H1 (cell line): ENCODE data around the gene SLC15A4. TPM values are rescaled to one million over a fixed set of nuclear protein-coding genes. Genes with fewer than 3 reads are reported as not detected.

Source experiments
- CTCF ChIA-PET: fragments of 300-600 bp; sonication (Branson Sonifier 250); formaldehyde crosslinking; loops from one replicate; lab custom pipeline; 2021; ENCODE audit not compliant: partially characterized antibody; lab: Charles Lee
- POLR2A ChIA-PET: fragments of 300-600 bp; sonication (Branson Sonifier 250); formaldehyde crosslinking; loops from one replicate; lab custom pipeline; 2021; ENCODE audit warnings: inconsistent platforms; ENCODE audit not compliant: partially characterized antibody; lab: Charles Lee
- DNase-seq, 2 experiments: peaks; one replicate each; pipeline versions ENCODE4 v3.0.0 to v3.0.0-alpha.2; 2010 to 2022; ENCODE audit warnings: low spot score in 2 of 2, low read depth in 1 of 2, mixed read lengths in 1 of 2
- FAIRE-seq: peaks from 2 replicates; lab custom pipeline; 2011; peaks lifted over from hg19 to GRCh38; lab: Jason Lieb, UNC
- H2AFZ ChIP-seq: 2 replicates; pipeline ENCODE4 v1.8.1; 2012; ENCODE audit warnings: low read length, inconsistent platforms
- H2AK5ac ChIP-seq: 2 replicates; pipeline ENCODE4 v1.6.1; 2013; ENCODE audit warnings: low read depth, low read length
- H2BK120ac ChIP-seq: replicated peaks from 2 replicates; pipeline ENCODE3; 2013; ENCODE audit warnings: low read depth, low read length, inconsistent platforms
- H2BK12ac ChIP-seq: 2 replicates; pipeline ENCODE4 v1.6.1; 2013; ENCODE audit warnings: low read depth, low read length
- H2BK15ac ChIP-seq: 2 replicates; pipeline ENCODE4 v1.6.1; 2013; ENCODE audit warnings: low read length
- H2BK20ac ChIP-seq: 2 replicates; pipeline ENCODE4 v1.6.1; 2013; ENCODE audit warnings: low read length
- H2BK5ac ChIP-seq: 2 replicates; pipeline ENCODE4 v1.6.1; 2013; ENCODE audit warnings: low read depth, low read length
- H3K14ac ChIP-seq: 2 replicates; pipeline ENCODE4 v1.6.1; 2013; ENCODE audit warnings: inconsistent platforms; ENCODE audit not compliant: insufficient read length
- H3K18ac ChIP-seq: 2 replicates; pipeline ENCODE4 v1.6.1; 2013; ENCODE audit warnings: low read length; ENCODE audit errors: extremely low read depth
- H3K23ac ChIP-seq: 2 replicates; pipeline ENCODE4 v1.6.1; 2013; ENCODE audit warnings: inconsistent platforms; ENCODE audit not compliant: insufficient read length
- H3K23me2 ChIP-seq: 2 replicates; pipeline ENCODE4 v1.6.1; 2013; ENCODE audit warnings: low read depth, low read length
- H3K27ac ChIP-seq: 2 replicates; pipeline ENCODE4 v1.6.1; 2011; ENCODE audit warnings: low read depth, low read length, inconsistent platforms
- H3K27me3 ChIP-seq, 4 experiments: replicated peaks in 1 of 4; 1 replicate in 1 of 4; 2 replicates in 3 of 4; pipeline versions ENCODE4 v1.6.1 to v1.8.1; 2011 to 2013; ENCODE audit warnings: low read length in 3 of 4, mild to moderate bottlenecking in 3 of 4, inconsistent platforms in 2 of 4, mixed read lengths in 2 of 4, moderate library complexity in 1 of 4; ENCODE audit not compliant: control insufficient read depth in 3 of 4, insufficient read depth in 3 of 4; ENCODE audit errors: extremely low read depth in 1 of 4
- H3K36me3 ChIP-seq, 4 experiments: 2 replicates each; pipeline versions ENCODE4 v1.6.1 to v1.8.1; 2011 to 2013; ENCODE audit warnings: mild to moderate bottlenecking in 4 of 4, low read length in 3 of 4, moderate library complexity in 2 of 4, control low read depth in 1 of 4, inconsistent platforms in 1 of 4; ENCODE audit not compliant: insufficient read depth in 4 of 4, control insufficient read depth in 2 of 4
- H3K4ac ChIP-seq: replicated peaks from 2 replicates; pipeline ENCODE3; 2013; ENCODE audit warnings: low read length, low read depth, mixed read lengths, inconsistent platforms; ENCODE audit not compliant: insufficient read length
- H3K4me1 ChIP-seq, 4 experiments: replicated peaks in 1 of 4; 1 replicate in 1 of 4; 2 replicates in 3 of 4; pipeline versions ENCODE4 v1.6.1 to v1.8.1; 2011 to 2013; ENCODE audit warnings: low read length in 3 of 4, inconsistent platforms in 2 of 4, mixed read lengths in 1 of 4; ENCODE audit not compliant: insufficient read depth in 4 of 4, control insufficient read depth in 3 of 4
- H3K4me2 ChIP-seq, 2 experiments: 2 replicates each; pipeline versions ENCODE4 v1.6.1 to v1.8.1; 2011 to 2013; ENCODE audit warnings: low read depth in 2 of 2, low read length in 2 of 2, control low read depth in 1 of 2, inconsistent platforms in 1 of 2, mild to moderate bottlenecking in 1 of 2; ENCODE audit not compliant: insufficient read depth in 1 of 2
- H3K4me3 ChIP-seq, 4 experiments: fragments of 200-600, 300-600 bp in 1 of 4; sonication (generic), shearing (Covaris generic), sonication (Bioruptor Twin) in 1 of 4; 2 replicates each; pipeline versions ENCODE4 v1.5.1 to v1.8.1; 2011 to 2016; ENCODE audit warnings: low read length in 4 of 4, low read depth in 3 of 4, control low read depth in 2 of 4, inconsistent platforms in 2 of 4, mild to moderate bottlenecking in 2 of 4, mixed read lengths in 1 of 4, moderate library complexity in 1 of 4; ENCODE audit not compliant: insufficient read depth in 2 of 4; ENCODE audit errors: extremely low read depth in 1 of 4
- H3K56ac ChIP-seq: replicated peaks from 2 replicates; pipeline ENCODE3; 2013; ENCODE audit warnings: low read depth, mild to moderate bottlenecking, mixed read lengths, low read length, inconsistent platforms; ENCODE audit not compliant: insufficient read length
- H3K79me1 ChIP-seq: 2 replicates; pipeline ENCODE4 v1.6.1; 2013; ENCODE audit warnings: low read depth, low read length, control low read depth
- H3K79me2 ChIP-seq, 2 experiments: 2 replicates each; pipeline versions ENCODE4 v1.6.1 to v1.8.1; 2012 to 2013; ENCODE audit warnings: low read length in 2 of 2, mild to moderate bottlenecking in 2 of 2, inconsistent platforms in 1 of 2; ENCODE audit not compliant: insufficient read depth in 2 of 2, control insufficient read depth in 1 of 2
- H3K9ac ChIP-seq, 4 experiments: replicated peaks in 1 of 4; 1 replicate in 1 of 4; 2 replicates in 3 of 4; pipeline versions ENCODE4 v1.6.1 to v1.8.1; 2011 to 2013; ENCODE audit warnings: low read depth in 3 of 4, low read length in 3 of 4, control low read depth in 2 of 4, mild to moderate bottlenecking in 2 of 4, moderate library complexity in 2 of 4, inconsistent platforms in 1 of 4; ENCODE audit errors: extremely low read depth in 1 of 4
- H3K9me3 ChIP-seq, 2 experiments: 2 replicates each; pipeline versions ENCODE4 v1.6.1 to v1.8.1; 2012 to 2013; ENCODE audit warnings: mild to moderate bottlenecking in 2 of 2, moderate library complexity in 2 of 2, control low read depth in 1 of 2, inconsistent platforms in 1 of 2, low read depth in 1 of 2, low read length in 1 of 2, mixed read lengths in 1 of 2; ENCODE audit not compliant: insufficient read depth in 2 of 2
- H4K20me1 ChIP-seq, 2 experiments: replicated peaks in 1 of 2; 2 replicates each; pipeline versions ENCODE3 to v1.8.1; 2011 to 2013; ENCODE audit warnings: inconsistent platforms in 2 of 2, low read length in 2 of 2, mild to moderate bottlenecking in 1 of 2; ENCODE audit not compliant: insufficient read depth in 2 of 2, control insufficient read depth in 1 of 2
- H4K5ac ChIP-seq: 2 replicates; pipeline ENCODE4 v1.6.1; 2013; ENCODE audit warnings: low read length, low read depth, mixed read lengths, inconsistent platforms; ENCODE audit not compliant: insufficient read length
- H4K8ac ChIP-seq: 2 replicates; pipeline ENCODE4 v1.8.0; 2013; ENCODE audit warnings: mild to moderate bottlenecking, moderate library complexity, low read length, inconsistent platforms; ENCODE audit not compliant: insufficient read depth; ENCODE audit errors: extremely low read depth
- H4K91ac ChIP-seq: replicated peaks from 2 replicates; pipeline ENCODE3; 2013; ENCODE audit warnings: low read length, mixed read lengths, inconsistent platforms; ENCODE audit not compliant: insufficient read length
- CTCF ChIP-seq, 3 experiments: IDR thresholded peaks; 1 replicate in 2 of 3; 2 replicates in 1 of 3; pipeline versions ENCODE4 v1.5.1 to v1.6.1; 2011; ENCODE audit warnings: low read length in 3 of 3, mild to moderate bottlenecking in 3 of 3, inconsistent platforms in 2 of 3, low read depth in 1 of 3, moderate library complexity in 1 of 3; ENCODE audit not compliant: insufficient read depth in 1 of 3; ENCODE audit errors: control extremely low read depth in 1 of 3
- FOSL1 ChIP-seq: IDR thresholded peaks from 2 replicates; pipeline ENCODE4 v1.6.1; 2011; ENCODE audit warnings: mild to moderate bottlenecking, low read depth, low read length, moderate library complexity; ENCODE audit not compliant: insufficient read depth
- HDAC6 ChIP-seq: IDR thresholded peaks from one replicate; pipeline ENCODE4 v1.7.1; 2012; ENCODE audit warnings: low read depth, mild to moderate bottlenecking, inconsistent platforms, low read length, moderate library complexity
- RBBP5 ChIP-seq: IDR thresholded peaks from 2 replicates; pipeline ENCODE4 v1.7.1; 2012; ENCODE audit warnings: low read depth, mild to moderate bottlenecking, inconsistent platforms, low read length, moderate library complexity, borderline replicate concordance
- RXRA ChIP-seq: IDR thresholded peaks from 2 replicates; pipeline ENCODE4 v1.6.1; 2011; ENCODE audit warnings: low read depth, mild to moderate bottlenecking, low read length, moderate library complexity; ENCODE audit not compliant: insufficient read depth
- TCF12 ChIP-seq: IDR thresholded peaks from 2 replicates; pipeline ENCODE4 v1.6.1; 2011; ENCODE audit warnings: low read depth, mild to moderate bottlenecking, low read length
- TEAD4 ChIP-seq: IDR thresholded peaks from 2 replicates; pipeline ENCODE4 v1.6.1; 2012; ENCODE audit warnings: low read depth, low read length, inconsistent platforms, mixed read lengths
- USF2 ChIP-seq: IDR thresholded peaks from 2 replicates; pipeline ENCODE4 v1.6.1; 2011; ENCODE audit warnings: low read length, improper control_type of control experiment
- WGBS, 2 experiments: shearing (Covaris generic) in 1 of 2; methylation state at CpG; one replicate each; pipeline versions ENCODE4 v1.1.6 to v1.1.7; 2013 to 2015; ENCODE audit warnings: low lambda C conversion rate in 2 of 2, mixed read lengths in 2 of 2, inconsistent platforms in 1 of 2, low coverage in 1 of 2, missing lambda C conversion rate in 1 of 2; ENCODE audit not compliant: insufficient replicate concordance in 2 of 2, insufficient coverage in 1 of 2, insufficient read length in 1 of 2; ENCODE audit errors: extremely low coverage in 1 of 2, missing lambda C conversion rate in 1 of 2; 5-methylcytosine and 5-hydroxymethylcytosine counted together
- polyA plus RNA-seq, 7 experiments: library from polyadenylated mRNA; depleted of rRNA in 3 of 7; stranded (reverse) in 5 of 7; unstranded in 2 of 7; fragments of >200 nt in 5 of 7; fragments of 200-250 nt in 2 of 7; gene quantifications; 1 replicate in 5 of 7; 2 replicates in 1 of 7; 4 replicates in 1 of 7; pipeline versions ENCODE4 v1.2.1 to v1.2.3, GENCODE V29; 2011 to 2013; ENCODE audit warnings: missing spikeins in 2 of 7, mixed read lengths in 2 of 7
- total RNA-seq: library from RNA; stranded (reverse); fragmentation: NEBNext Ultra II Directional; extraction: Animal tissue kit (Norgen Biotek cat#: 25700); gene quantifications from 2 replicates; pipeline ENCODE4 v1.2.1, GENCODE V29; 2021

The SLC15A4 gene
- total and polyA plus RNA-seq, 2 of the 8 experiments (the other 6 are each of a cell fraction or from before 2014, with no cell fraction given): 22.7 to 26.6 TPM

GRCh38 chr12:128811806-128812205 lies 12.0 kb downstream of the SLC15A4 start:
- no peak overlapping the region for H2AFZ ChIP-seq
- no peaks in the 10 kb centered on the region for H3K27me3 ChIP-seq
- no peaks in the 10 kb centered on the region for H3K23me2 ChIP-seq
- H2AK5ac ChIP-seq: no peak overlapping the region
- CTCF ChIA-PET: interaction anchor here (0.9 to 2.8 kb wide), 3 partner anchors 8 to 157 kb away, joined by 4 to 14 read pairs (median 4); no protein-coding TSS in a partner anchor
- peaks cover 0 to 4% (median 1%) of the 10 kb centered on the region in 4 experiments; a peak in 2 of 7 replicates for H3K4me1 ChIP-seq
- H4K20me1 ChIP-seq: peaks cover 23 to 28% of the 10 kb centered on the region in 2 experiments
- no peak overlapping the region for H3K23ac ChIP-seq
- POLR2A ChIA-PET: interaction anchor here (1.1 to 1.2 kb wide), 2 partner anchors 10 to 22 kb away, joined by 3 to 4 read pairs; no protein-coding TSS in a partner anchor
- no peak overlapping the region for H2BK15ac ChIP-seq
- no peak overlapping the region for H3K56ac ChIP-seq
- WGBS, 2 experiments: 84 to 100% methylated on average over 1 to 9 of the region's 9 CpGs
- no peak overlapping the region for H2BK12ac ChIP-seq
- H3K18ac ChIP-seq: no peak overlapping the region
- peaks cover 7 to 80% of the 10 kb centered on the region in 2 experiments for H3K79me2 ChIP-seq
- peaks cover 14% of the 10 kb centered on the region for H3K79me1 ChIP-seq
- no peak overlapping the region for H3K4me3 ChIP-seq
- no peak overlapping the region for H4K8ac ChIP-seq
- no peak overlapping the region for H2BK20ac ChIP-seq
- no peak overlapping the region for H4K5ac ChIP-seq
- H3K4me2 ChIP-seq: no peak overlapping the region
- no peak overlapping the region for H3K27ac ChIP-seq
- FAIRE-seq: no peak
- no peak overlapping the region for H3K14ac ChIP-seq
- peaks cover 7 to 38% (median 14%) of the 10 kb centered on the region in 4 experiments; a peak in 6 of 8 replicates for H3K36me3 ChIP-seq
- H2BK120ac ChIP-seq: no peak overlapping the region
- H3K9me3 ChIP-seq: no peaks in the 10 kb centered on the region
- no peak for TF ChIP-seq CTCF (IDR thresholded peaks at IDR 0.05; ENCODE audit: control extremely low read depth in 1 of 3, insufficient read depth in 1 of 3, low read depth in 1 of 3, low read length in 3 of 3)
- no peak for TF ChIP-seq RXRA
- TF ChIP-seq RBBP5: no peak
- TF ChIP-seq FOSL1: no peak
- TF ChIP-seq HDAC6: no peak
- TF ChIP-seq TCF12: no peak
- TF ChIP-seq TEAD4: no peak
- TF ChIP-seq USF2: no peak
- TF ChIP-seq, all 59 proteins: peak for 0
- H3K9ac ChIP-seq: no peak overlapping the region
- H2BK5ac ChIP-seq: no peak overlapping the region
- no peak for DNase-seq
- H4K91ac ChIP-seq: no peak overlapping the region
- H3K4ac ChIP-seq: no peak overlapping the region
